Gastroesophageal sphincter (tissue), 3 donors: Measurements from ENCODE around the gene BCR.

Experiments used
- CTCF ChIP-seq, 4 experiments: fragments of 200-600 bp in 2 of 4; fragments of 450-650 bp in 2 of 4; sonication (generic) in 1 of 4; IDR thresholded peaks; one replicate each; pipeline ENCODE4 v1.5.1; 2017 to 2019; ENCODE audit warnings: antibody characterized with exemption in 4 of 4, mild to moderate bottlenecking in 2 of 4, moderate library complexity in 2 of 4
- POLR2A ChIP-seq, 2 donors: fragments of 450-650 bp; IDR thresholded peaks; one replicate each; pipeline ENCODE4 v1.6.1; 2017; ENCODE audit warnings: antibody characterized with exemption in 2 of 2, mild to moderate bottlenecking in 2 of 2, moderate library complexity in 1 of 2

DNA sequence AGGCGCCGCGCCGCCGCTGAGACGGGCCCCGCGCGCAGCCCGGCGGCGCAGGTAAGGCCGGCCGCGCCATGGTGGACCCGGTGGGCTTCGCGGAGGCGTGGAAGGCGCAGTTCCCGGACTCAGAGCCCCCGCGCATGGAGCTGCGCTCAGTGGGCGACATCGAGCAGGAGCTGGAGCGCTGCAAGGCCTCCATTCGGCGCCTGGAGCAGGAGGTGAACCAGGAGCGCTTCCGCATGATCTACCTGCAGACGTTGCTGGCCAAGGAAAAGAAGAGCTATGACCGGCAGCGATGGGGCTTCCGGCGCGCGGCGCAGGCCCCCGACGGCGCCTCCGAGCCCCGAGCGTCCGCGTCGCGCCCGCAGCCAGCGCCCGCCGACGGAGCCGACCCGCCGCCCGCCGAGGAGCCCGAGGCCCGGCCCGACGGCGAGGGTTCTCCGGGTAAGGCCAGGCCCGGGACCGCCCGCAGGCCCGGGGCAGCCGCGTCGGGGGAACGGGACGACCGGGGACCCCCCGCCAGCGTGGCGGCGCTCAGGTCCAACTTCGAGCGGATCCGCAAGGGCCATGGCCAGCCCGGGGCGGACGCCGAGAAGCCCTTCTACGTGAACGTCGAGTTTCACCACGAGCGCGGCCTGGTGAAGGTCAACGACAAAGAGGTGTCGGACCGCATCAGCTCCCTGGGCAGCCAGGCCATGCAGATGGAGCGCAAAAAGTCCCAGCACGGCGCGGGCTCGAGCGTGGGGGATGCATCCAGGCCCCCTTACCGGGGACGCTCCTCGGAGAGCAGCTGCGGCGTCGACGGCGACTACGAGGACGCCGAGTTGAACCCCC is 798 bp downstream of the BCR start:
- TF ChIP-seq POLR2A (IDR thresholded peaks at IDR 0.05) = no peak
- TF ChIP-seq CTCF (IDR thresholded peaks at IDR 0.05) = no peak
